ENCODE measurements around the gene PRUNE2.
"Not testable (repeated sequence)": the region's sequence is repeated elsewhere in the genome, so short reads cannot be mapped to it uniquely, and the experiment has no call there.

PRUNE2 gene

DNA sequence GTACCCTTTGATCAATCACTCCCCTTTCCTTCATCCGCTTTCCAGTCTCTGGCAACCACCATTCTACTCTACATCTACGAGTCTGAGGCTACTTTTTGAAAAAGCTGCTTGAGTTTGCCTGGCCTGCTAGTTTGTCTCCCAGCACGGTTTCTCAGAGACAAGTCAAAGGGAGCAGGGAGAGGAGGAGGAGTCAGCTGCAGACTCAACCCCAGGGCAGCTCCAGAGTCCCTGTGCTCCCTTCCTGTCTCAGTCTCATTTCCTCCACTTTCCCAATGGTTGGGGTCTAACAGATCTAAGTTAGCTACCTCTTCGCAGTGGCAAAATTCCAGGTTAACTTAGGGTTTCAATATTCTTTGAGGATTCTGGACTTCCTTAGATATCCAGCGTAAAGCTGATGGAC is 221.7 kb downstream of the PRUNE2 start:
- H3K27ac Mint-ChIP-seq, result no peak overlapping the region
- peaks cover 2% of the 10 kb centered on the region for H3K4me1 Mint-ChIP-seq (ENCODE audit: low read depth)
- H3K9me3 Mint-ChIP-seq (ENCODE audit: low read depth), result no peaks in the 10 kb centered on the region
- peaks cover 3% of the 10 kb centered on the region for H3K27me3 Mint-ChIP-seq
- no peak overlapping the region for H3K4me3 Mint-ChIP-seq
- H3K36me3 Mint-ChIP-seq, result no peaks in the 10 kb centered on the region

DNA sequence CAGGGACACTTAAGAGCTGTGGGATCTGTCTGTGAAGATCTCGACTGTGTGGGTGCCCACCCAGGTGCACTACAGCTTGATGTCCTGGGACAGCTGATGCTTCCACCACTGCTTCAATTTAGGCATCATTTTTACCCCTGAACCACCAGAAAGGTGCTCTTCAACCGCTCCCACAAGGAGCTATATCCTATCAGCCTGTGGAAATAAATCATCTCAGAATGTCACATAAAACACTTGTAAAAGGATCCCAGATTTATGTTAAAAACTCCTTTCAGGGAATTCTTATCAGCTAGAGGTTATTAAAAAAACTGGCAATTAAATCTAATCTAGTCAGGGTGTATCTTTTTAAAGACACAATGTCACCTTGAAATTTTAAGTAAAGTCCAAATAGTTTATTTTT is 224.4 kb downstream of the PRUNE2 start:
- Mint-ChIP-seq H3K4me3 (no peak overlapping the region), H3K9me3 (ENCODE audit: low read depth) (no peaks in the 10 kb centered on the region), H3K27me3 (no peaks in the 10 kb centered on the region), H3K27ac (no peak overlapping the region), H3K4me1 (ENCODE audit: low read depth) (peaks cover 2% of the 10 kb centered on the region), H3K36me3 (no peaks in the 10 kb centered on the region)

DNA sequence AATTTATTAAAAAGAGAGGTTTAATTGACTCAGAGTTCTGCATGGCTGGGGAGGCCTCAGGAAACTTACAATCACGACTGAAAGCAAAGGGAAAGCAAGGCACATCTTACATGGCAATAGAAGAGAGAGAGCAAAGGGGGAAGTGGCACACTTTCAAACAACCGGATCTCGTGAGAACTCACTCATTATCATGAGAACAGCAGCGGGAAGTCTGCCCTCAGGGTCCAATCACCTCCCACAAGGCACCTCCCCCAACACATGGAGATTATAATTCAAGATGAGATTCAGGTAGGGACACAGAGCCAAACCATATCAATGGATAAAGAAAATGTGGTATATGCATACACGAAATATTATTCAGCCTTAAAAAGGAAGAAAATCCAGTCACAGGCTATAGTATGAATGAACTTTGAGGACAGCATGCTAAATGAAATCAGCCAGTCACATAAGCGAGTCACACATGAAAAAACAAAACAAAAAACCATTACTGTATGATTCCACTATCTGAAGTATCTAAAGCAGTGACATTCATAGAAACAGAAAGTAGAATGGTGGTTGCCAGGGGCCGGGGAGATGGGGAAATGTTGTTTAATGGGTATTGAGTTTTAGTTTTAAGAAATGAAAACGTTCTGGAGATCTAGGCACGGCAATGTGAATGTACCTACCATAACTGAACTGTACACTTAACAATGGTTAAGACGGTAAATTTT is 225.0 kb downstream of the PRUNE2 start:
- Mint-ChIP-seq H3K4me3 (no peak overlapping the region), H3K36me3 (no peaks in the 10 kb centered on the region)

DNA sequence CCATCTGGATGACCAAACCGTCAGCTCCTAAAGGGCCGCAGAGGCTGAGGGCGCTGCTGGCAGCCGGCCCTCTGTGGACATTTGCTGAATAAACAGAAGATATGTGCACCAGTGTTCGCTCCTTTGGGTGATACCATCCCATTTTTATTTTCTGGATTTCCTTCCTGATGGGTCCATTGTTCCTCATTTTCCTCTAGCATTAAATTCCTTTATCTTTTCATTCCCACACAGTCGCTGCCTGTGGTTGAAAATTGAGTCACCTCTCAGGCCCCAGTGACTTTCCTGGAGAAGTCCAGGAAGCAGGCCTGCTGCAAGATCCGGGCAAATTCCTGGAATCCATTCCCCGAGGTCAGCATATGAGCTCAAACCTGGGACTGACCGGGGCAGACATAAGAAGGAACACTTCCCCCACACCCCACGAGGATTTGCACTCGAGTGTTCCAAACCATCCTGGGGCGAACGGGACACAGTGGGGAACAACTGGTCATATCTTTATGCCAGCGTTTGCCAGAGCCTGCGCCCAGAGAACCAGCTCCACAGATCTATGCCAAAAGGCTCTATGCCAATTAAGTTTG is 228.3 kb downstream of the PRUNE2 start:
- H3K4me1 Mint-ChIP-seq (ENCODE audit: low read depth), result peaks cover 2% of the 10 kb centered on the region
- H3K27ac Mint-ChIP-seq, result no peak overlapping the region
- H3K36me3 Mint-ChIP-seq, result no peaks in the 10 kb centered on the region
- no peaks in the 10 kb centered on the region for H3K27me3 Mint-ChIP-seq
- no peaks in the 10 kb centered on the region for H3K9me3 Mint-ChIP-seq (ENCODE audit: low read depth)
- no peak overlapping the region for H3K4me3 Mint-ChIP-seq

More for the DNA sequence above, 225.0 kb downstream of the PRUNE2 start:
- Mint-ChIP-seq H3K27ac (no peak overlapping the region), H3K27me3 (no peaks in the 10 kb centered on the region), H3K4me1 (ENCODE audit: low read depth) (peaks cover 2% of the 10 kb centered on the region), H3K9me3 (ENCODE audit: low read depth) (no peaks in the 10 kb centered on the region)

DNA sequence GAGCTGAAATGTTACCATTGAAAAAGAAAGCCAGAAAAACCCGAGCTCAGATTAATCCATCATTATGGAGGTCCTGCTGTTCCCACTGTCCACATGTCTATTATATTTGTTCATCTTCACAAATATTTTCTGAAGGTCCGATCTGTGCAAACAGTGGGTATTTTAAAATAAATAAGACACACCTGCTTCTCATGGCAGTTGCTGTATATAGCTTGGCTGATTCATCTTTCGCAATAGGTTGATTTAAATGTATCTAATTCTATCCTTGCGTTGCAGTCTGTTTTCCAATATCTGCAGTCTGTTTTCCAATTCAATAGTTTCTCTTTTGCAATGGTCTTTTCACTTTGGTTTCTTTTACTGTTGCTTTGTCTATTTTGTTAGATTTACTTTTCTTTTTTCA is 229.1 kb downstream of the PRUNE2 start:
- Mint-ChIP-seq H3K27me3 (no peaks in the 10 kb centered on the region), H3K4me3 (no peak overlapping the region), H3K36me3 (no peaks in the 10 kb centered on the region), H3K27ac (no peak overlapping the region), H3K9me3 (ENCODE audit: low read depth) (no peaks in the 10 kb centered on the region), H3K4me1 (ENCODE audit: low read depth) (peaks cover 2% of the 10 kb centered on the region)

DNA sequence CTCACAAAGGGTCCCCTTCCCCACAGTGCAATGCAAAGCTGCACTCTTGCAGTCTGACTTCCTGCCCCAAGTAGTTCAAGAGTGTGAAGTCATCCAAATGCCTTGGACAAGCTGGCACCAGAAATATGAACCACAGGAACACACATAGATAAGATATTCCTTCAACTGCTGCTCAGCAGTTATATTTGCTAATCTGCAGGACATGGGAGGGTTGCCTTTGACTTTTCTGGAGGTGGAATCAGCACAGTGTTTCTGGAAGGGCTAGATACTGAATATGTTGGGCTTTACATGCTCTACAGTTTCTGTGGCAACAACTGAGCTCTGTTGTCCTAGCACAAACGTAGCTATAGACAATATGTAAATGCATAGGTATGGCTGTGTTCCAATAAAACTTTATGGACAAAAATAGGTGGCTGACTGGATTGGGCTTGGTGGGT is 238.4 kb downstream of the PRUNE2 start:
- no peaks in the 10 kb centered on the region for H3K36me3 Mint-ChIP-seq
- H3K9me3 Mint-ChIP-seq (ENCODE audit: low read depth), result no peaks in the 10 kb centered on the region
- H3K4me1 Mint-ChIP-seq (ENCODE audit: low read depth), result no peaks in the 10 kb centered on the region
- H3K27ac Mint-ChIP-seq, result no peak overlapping the region
- no peaks in the 10 kb centered on the region for H3K27me3 Mint-ChIP-seq
- H3K4me3 Mint-ChIP-seq, result no peak overlapping the region

DNA sequence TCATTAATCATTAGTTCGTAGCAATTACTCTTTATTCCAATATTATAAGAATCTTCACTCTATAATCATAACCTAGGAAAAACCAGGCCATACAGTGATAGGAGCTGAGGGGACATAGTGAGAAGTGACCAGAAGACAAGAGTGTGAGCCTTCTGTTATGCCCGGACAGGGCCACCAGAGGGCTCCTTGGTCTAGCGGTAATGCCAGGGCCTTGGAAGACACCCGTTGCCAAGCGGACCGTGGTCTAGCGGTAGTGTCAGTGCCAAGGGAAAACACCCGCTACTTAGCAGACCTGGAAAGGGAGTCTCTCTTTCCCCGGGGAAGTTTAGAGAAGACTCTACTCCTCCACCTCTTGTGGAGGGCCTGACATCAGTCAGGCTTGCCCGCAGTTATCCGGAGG is 239.9 kb downstream of the PRUNE2 start:
- not testable (repeated sequence) for H3K27ac Mint-ChIP-seq; H3K36me3 Mint-ChIP-seq; H3K9me3 Mint-ChIP-seq (ENCODE audit: low read depth); H3K27me3 Mint-ChIP-seq; H3K4me1 Mint-ChIP-seq (ENCODE audit: low read depth); H3K4me3 Mint-ChIP-seq

DNA sequence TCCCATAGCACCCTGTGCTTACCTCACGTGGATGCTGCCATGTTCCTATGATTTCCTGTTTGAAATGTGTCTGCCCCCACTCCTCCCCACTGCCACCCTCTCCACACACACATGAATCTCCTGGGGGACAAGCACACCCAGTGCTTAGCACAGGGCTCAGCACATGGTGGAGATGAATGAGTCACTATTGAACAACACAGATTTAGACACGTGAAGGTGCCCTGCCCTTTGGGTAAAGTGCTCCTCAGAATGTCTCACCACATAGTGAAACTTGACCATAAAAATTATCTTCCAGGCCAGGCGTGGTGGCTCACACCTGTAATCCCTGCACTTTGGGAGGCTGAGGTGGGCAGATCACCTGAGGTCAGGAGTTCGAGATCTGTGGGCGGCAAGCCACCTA is 240.5 kb downstream of the PRUNE2 start:
- Mint-ChIP-seq H3K27me3 (no peaks in the 10 kb centered on the region), H3K4me1 (ENCODE audit: low read depth) (no peaks in the 10 kb centered on the region), H3K36me3 (no peaks in the 10 kb centered on the region), H3K27ac (no peak overlapping the region), H3K4me3 (no peak overlapping the region), H3K9me3 (ENCODE audit: low read depth) (no peaks in the 10 kb centered on the region)

DNA sequence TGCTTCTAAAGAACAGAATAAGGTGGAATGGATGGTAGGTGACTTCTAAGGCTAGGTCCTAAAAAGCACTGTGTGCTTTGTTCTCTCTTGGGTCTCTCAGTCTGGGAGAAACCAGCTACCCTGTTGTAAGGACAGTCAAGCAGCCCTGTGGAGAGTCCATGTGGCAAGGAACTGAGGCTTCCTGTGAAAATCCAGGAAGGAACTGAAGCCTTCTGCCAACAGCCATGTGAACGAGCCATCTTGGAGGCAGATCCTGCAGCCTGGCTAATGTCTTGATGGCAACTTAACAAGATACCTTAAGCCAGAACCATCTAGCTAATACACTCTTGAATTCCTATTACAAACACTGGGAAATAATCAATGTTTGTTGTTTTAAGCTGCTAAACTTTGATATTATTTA is 241.8 kb downstream of the PRUNE2 start:
- Mint-ChIP-seq H3K27me3 (no peaks in the 10 kb centered on the region), H3K27ac (no peak overlapping the region), H3K4me3 (no peak overlapping the region), H3K4me1 (ENCODE audit: low read depth) (no peaks in the 10 kb centered on the region), H3K9me3 (ENCODE audit: low read depth) (no peaks in the 10 kb centered on the region), H3K36me3 (no peaks in the 10 kb centered on the region)

DNA sequence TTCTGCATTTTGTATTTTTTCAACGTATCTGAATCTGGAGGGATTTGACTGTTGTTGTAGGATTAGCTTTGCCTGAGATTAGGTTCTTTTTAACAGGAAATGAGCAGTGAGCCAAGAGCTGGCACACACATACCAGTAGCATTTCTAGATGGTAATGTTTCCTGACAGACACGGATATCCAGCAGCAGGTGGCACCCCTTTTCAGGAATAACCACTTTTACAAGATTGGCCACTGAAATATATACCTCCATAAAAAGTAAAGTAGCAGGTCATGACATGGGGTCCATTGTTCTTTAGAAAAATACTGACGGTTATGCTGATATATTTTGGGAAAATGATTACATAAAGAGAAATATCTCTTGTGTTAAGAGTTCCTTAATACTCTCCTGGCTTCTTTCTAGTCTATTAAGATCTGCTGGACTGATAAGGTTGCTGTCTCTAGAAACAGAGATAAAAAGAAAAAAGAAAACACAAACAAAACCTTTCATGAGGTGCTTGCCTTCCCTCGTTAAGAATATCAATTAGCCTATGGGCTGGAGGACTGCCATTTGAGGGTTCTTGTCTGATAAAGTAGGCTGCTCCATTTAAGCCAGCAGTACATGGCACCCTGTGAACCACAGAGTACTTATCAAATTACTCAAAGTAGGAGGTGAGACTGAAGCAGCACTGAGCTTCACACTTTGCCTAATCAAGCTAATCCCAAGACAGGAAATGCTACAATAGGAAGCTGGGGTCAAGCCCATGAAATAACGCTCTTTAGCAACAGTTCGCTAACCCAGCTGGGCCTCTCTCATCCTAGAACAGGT is 243.2 kb downstream of the PRUNE2 start:
- Mint-ChIP-seq H3K27ac (no peak overlapping the region), H3K4me3 (no peak overlapping the region), H3K27me3 (peaks cover 1% of the 10 kb centered on the region), H3K9me3 (ENCODE audit: low read depth) (no peaks in the 10 kb centered on the region), H3K4me1 (ENCODE audit: low read depth) (peaks cover 1% of the 10 kb centered on the region), H3K36me3 (no peaks in the 10 kb centered on the region)

DNA sequence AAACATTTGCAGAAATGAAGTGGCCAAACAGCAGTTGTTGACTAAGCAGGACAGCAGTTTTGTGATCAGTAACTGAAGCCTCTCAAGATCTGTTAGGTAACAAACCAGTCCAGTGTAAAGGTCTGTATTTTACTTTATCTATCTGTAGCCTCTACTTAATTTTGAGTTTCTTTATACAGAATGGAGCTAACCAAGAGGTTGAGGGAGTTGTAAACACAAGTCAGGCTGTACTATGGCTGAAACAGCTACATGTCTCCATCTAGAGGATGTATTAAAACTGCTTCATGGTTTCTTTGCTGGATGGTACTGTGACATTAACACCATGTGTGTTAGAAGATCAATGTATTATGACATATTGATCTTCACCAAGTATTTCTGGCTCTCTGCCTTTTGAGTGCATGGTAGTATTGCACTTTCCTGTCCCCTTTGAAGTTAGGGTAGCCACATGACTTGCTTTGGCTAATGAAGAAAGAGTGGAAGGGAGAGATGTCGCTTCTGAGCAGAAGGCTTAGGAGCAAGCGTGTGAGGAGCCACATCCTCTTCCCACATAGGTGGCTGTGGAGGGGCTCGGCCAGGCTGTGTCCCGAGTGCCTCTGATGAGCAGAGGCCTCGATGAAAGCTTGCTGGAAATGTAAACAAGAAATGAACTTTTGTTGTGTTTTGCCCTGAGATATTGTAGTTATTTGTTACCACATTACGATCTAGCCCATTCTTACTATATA is 247.2 kb downstream of the PRUNE2 start:
- Mint-ChIP-seq H3K4me3 (no peak overlapping the region), H3K36me3 (no peaks in the 10 kb centered on the region), H3K4me1 (ENCODE audit: low read depth) (peaks cover 11% of the 10 kb centered on the region), H3K27me3 (peaks cover 1% of the 10 kb centered on the region), H3K27ac (no peak overlapping the region), H3K9me3 (ENCODE audit: low read depth) (no peaks in the 10 kb centered on the region)

DNA sequence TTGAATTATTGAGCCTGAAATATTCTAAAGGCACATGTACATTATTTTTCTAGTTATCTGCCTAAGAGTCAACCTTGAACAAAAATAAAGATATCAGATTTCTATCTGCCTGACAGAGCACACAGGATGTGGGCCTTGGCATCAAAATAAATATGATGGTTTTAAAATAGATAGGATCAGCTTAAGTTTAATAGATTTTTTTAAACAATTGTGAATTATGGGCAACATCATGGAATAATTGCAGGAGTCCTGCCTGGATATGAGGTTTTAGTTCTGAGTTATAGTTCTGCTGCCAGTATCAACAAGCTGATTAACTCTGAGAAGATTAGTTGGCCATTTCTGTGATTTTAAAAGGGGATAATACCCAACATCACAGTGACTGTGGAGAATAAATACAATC is 248.6 kb downstream of the PRUNE2 start:
- H3K4me3 Mint-ChIP-seq, result no peak overlapping the region
- peaks cover 13% of the 10 kb centered on the region for H3K4me1 Mint-ChIP-seq (ENCODE audit: low read depth)
- H3K27ac Mint-ChIP-seq, result no peak overlapping the region
- no peaks in the 10 kb centered on the region for H3K9me3 Mint-ChIP-seq (ENCODE audit: low read depth)
- peaks cover 1% of the 10 kb centered on the region for H3K27me3 Mint-ChIP-seq
- H3K36me3 Mint-ChIP-seq, result no peaks in the 10 kb centered on the region

DNA sequence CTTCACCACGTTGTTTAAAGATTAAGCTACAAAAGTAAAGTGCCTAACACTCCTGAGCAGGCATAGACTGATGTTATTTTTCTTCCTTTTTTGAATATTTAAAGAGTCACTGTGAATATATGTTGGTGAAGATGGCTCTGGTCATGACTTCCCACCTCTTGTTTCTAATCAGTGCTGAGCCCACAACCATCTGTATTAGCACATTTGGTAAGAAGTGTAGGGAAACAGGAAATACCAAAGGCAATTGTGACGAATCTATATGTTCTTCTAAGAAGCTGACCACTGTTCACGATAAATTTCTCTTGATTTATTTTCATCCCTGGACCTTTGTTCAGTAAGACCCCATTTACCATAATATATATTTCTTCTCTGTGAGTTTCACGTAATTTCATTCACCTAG is 249.9 kb downstream of the PRUNE2 start:
- H3K36me3 Mint-ChIP-seq, result no peaks in the 10 kb centered on the region
- peaks cover 26% of the 10 kb centered on the region for H3K4me1 Mint-ChIP-seq (ENCODE audit: low read depth)
- no peak overlapping the region for H3K4me3 Mint-ChIP-seq
- H3K27me3 Mint-ChIP-seq, result peaks cover 1% of the 10 kb centered on the region
- no peaks in the 10 kb centered on the region for H3K9me3 Mint-ChIP-seq (ENCODE audit: low read depth)
- no peak overlapping the region for H3K27ac Mint-ChIP-seq

DNA sequence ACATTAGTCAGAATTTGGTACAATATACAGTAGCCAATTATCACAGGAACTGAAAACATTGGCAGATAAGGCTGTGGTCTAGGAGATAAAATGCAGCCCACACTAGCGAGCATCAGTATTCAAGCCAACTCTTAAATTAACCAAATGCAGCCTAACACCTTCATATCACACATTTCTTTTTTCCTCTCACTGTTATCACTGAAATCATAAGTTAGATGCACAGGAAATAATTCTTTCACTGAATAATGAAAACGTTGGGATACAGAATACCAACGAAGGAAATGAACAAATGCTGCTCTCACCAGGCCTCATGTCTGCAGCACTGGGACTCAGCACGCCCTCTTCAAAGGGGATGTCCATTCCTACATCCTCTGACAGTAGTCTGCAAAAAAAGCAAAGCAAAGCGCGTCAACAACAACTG is 250.8 kb downstream of the PRUNE2 start:
- peaks cover 1% of the 10 kb centered on the region for H3K27me3 Mint-ChIP-seq
- no peaks in the 10 kb centered on the region for H3K9me3 Mint-ChIP-seq (ENCODE audit: low read depth)
- no peaks in the 10 kb centered on the region for H3K36me3 Mint-ChIP-seq
- peaks cover 32% of the 10 kb centered on the region for H3K4me1 Mint-ChIP-seq (ENCODE audit: low read depth)
- H3K4me3 Mint-ChIP-seq, result no peak overlapping the region
- H3K27ac Mint-ChIP-seq, result peak overlapping the region; percentile 46

DNA sequence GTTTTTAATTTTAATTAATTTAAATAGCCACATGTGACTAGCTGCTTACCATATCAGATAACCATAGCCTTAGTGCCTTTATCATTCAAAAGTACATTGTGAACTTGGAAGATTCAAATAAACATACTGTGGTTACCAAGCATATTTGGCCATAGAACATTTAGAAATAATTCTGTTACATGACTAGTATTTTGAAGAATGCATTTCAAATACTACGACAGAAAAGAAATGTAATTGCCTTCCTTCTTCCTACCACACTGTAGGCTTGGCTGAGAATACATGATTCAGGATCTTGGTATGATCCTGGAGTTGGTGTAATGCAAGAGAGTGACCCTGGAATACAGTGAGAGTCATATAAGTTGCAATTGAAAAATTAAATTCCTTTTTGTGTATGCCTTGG is 251.3 kb downstream of the PRUNE2 start:
- H3K36me3 Mint-ChIP-seq, result no peaks in the 10 kb centered on the region
- H3K4me1 Mint-ChIP-seq (ENCODE audit: low read depth), result peaks cover 32% of the 10 kb centered on the region
- H3K27ac Mint-ChIP-seq, result peak overlapping the region; percentile 13
- H3K27me3 Mint-ChIP-seq, result peaks cover 1% of the 10 kb centered on the region
- H3K9me3 Mint-ChIP-seq (ENCODE audit: low read depth), result no peaks in the 10 kb centered on the region
- no peak overlapping the region for H3K4me3 Mint-ChIP-seq

Data from activated naive CD8-positive, alpha-beta T cell (primary cell).